Esophagus muscularis mucosa (tissue), 4 donors: Measurements from ENCODE around the gene DCTN3. TPM values are rescaled to one million over a fixed set of nuclear protein-coding genes. Genes with fewer than 3 reads are reported as not detected.

ENCODE experiments used
- DNase-seq: peaks from one replicate; pipeline ENCODE4 v3.0.0-alpha.2; 2017; ENCODE audit errors: extremely low spot score
- H3K27ac ChIP-seq, 4 donors: fragments of 200-600 bp; sonication (generic); replicated peaks in 1 of 4; 1 replicate in 3 of 4; 2 replicates in 1 of 4; pipeline ENCODE4 v1.5.1; 2016 to 2019; ENCODE audit warnings: mild to moderate bottlenecking in 1 of 4
- H3K27me3 ChIP-seq, 4 donors: fragments of 200-600 bp; sonication (generic); one replicate each; pipeline versions ENCODE4 v1.5.1 to v1.6.0; 2016 to 2019
- H3K36me3 ChIP-seq, 4 donors: fragments of 200-600 bp; sonication (generic); one replicate each; pipeline ENCODE4 v1.5.1; 2016 to 2019
- H3K4me1 ChIP-seq, 4 donors: fragments of 200-600 bp; sonication (generic); one replicate each; pipeline ENCODE4 v1.5.1; 2016 to 2019
- H3K4me3 ChIP-seq, 4 donors: fragments of 200-600 bp; sonication (generic); 1 replicate in 2 of 4; 2 replicates in 2 of 4; pipeline ENCODE4 v1.5.1; 2016 to 2019; ENCODE audit warnings: mild to moderate bottlenecking in 4 of 4, moderate library complexity in 1 of 4
- H3K9me3 ChIP-seq, 4 donors: fragments of 200-600 bp; sonication (generic); 1 replicate in 3 of 4; 2 replicates in 1 of 4; pipeline ENCODE4 v1.5.1; 2016 to 2019
- CTCF ChIP-seq, 3 experiments: fragments of 200-600 bp in 2 of 3; fragments of 450-650 bp in 1 of 3; sonication (generic) in 2 of 3; IDR thresholded peaks; one replicate each; pipeline ENCODE4 v1.5.1; 2017 to 2019; ENCODE audit warnings: antibody characterized with exemption in 3 of 3, mild to moderate bottlenecking in 2 of 3, moderate library complexity in 1 of 3
- EP300 ChIP-seq: sonication (generic); formaldehyde crosslinking; IDR thresholded peaks from one replicate; pipeline ENCODE4 v1.6.1; 2017; ENCODE audit warnings: antibody characterized with exemption
- POLR2A ChIP-seq: fragments of 450-650 bp; IDR thresholded peaks from one replicate; pipeline ENCODE4 v1.6.1; 2017; ENCODE audit warnings: antibody characterized with exemption, moderate library complexity, mild to moderate bottlenecking, low read depth
- POLR2AphosphoS5 ChIP-seq, 2 donors: sonication (generic); formaldehyde crosslinking; IDR thresholded peaks; one replicate each; pipeline ENCODE4 v1.6.1; 2017; ENCODE audit warnings: antibody characterized with exemption in 2 of 2
- WGBS: methylation state at CpG from one replicate; pipeline ENCODE4 v1.1.5; 2018; 5-methylcytosine and 5-hydroxymethylcytosine counted together
- intact Hi-C: fragments of 100-400 bp; cut with DNase I; formaldehyde crosslinking; loops from one replicate; pipeline ENCODE4 v1.15.1; 2023
- total RNA-seq, 4 donors: library from RNA; depleted of rRNA; stranded (reverse); fragments of >200 nt; gene quantifications; one replicate each; pipeline versions ENCODE4 v1.1.0 to v1.2.1, GENCODE V29; 2016

DCTN3 gene
- total RNA-seq, 4 donors from 2014 or later: 104 to 129 (median 113) TPM

GRCh38 chr9:34652602-34653000 lies 32.3 kb upstream of the DCTN3 start:
- DNase-seq: no peak
- 16% methylated on average over 5 of the region's 5 CpGs for WGBS
- no peak for TF ChIP-seq EP300
- TF ChIP-seq CTCF (IDR thresholded peaks at IDR 0.05): no peak
- Histone ChIP-seq H3K27me3 (no peaks in the 10 kb centered on the region), H3K36me3 (peaks cover 10 to 26% (median 20%) of the 10 kb centered on the region in 4 donors), H3K9me3 (no peaks in the 10 kb centered on the region), H3K27ac (peak overlapping the region; percentile 80 to 83 (median 82)), H3K4me3 (peak overlapping the region; percentile 51 to 62 (median 58)), H3K4me1 (peaks cover 53 to 71% (median 64%) of the 10 kb centered on the region in 4 donors)
- intact Hi-C loops: loop anchor here (10.0 kb wide), 1 partner anchor 58 kb away; no protein-coding TSS in a partner anchor

DNA sequence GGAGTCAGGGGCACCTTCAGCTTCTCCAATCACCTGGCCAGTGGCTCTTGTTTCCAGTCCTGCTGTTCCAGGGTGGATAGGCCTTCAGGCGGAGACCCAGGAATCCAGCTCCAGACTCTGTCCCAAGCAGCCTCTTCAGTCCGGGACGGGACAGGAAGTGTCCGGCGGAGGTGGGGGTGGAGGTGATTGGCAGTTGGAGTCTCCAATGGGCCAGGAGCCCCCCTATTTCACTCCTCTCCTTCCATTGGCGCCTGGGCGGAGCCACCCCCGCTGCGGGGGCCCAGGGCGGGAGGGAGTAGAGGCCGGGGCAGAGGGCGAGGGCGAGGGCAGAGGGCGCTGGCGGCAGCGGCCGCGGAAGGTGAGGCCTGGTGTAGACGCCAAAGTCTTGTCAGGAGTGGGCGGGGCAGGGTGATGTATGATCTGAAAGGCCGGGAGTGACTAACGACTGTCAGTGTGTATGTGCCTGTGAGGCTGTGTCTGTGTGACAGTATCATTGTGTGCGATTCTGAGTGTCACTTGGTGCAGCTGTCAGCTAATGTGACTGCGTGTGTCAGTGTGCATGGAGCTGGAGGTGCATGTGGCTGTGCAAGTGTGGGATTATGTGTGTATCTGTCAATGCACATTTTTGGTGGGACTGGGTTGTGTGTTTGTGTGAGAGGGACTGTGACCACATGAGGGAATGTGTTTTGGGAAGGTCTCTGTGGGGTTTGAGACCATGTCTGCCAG lies 31.7 kb upstream of the DCTN3 start, which contains the start of gene IL11RA:
IL11RA (plus strand) TSS at position 310 of the 726 bp plus-strand sequence. CDS start 3,033 bp downstream, outside the sequence.
- Histone ChIP-seq H3K4me1 (peaks cover 59 to 77% (median 70%) of the 10 kb centered on the region in 4 donors), H3K4me3 (peak within 1 kb of the TSS; percentile 51 to 62 (median 58)), H3K9me3 (no peaks in the 10 kb centered on the region), H3K27me3 (no peaks in the 10 kb centered on the region), H3K36me3 (peaks cover 10 to 21% (median 18%) of the 10 kb centered on the region in 4 donors), H3K27ac (peak within 1 kb of the TSS; percentile 80 to 83 (median 82))
- TF ChIP-seq CTCF (IDR thresholded peaks at IDR 0.05) (no peak), POLR2A (no peak), POLR2AphosphoS5 (IDR thresholded peaks at IDR 0.05) (peak; percentile 79 to 86)
- WGBS: 17% methylated on average over 20 of the region's 24 CpGs
- DNase-seq: peak; percentile 96
- intact Hi-C loops: loop anchor here (10.0 kb wide), 1 partner anchor 57 kb away; no protein-coding TSS in a partner anchor

GRCh38 chr9:34651321-34651720 lies 31.0 kb upstream of the DCTN3 start:
- Histone ChIP-seq H3K36me3 (peaks cover 10 to 20% (median 16%) of the 10 kb centered on the region in 4 donors), H3K27me3 (no peaks in the 10 kb centered on the region), H3K4me3 (peak overlapping the region; percentile 51 to 62 (median 58)), H3K9me3 (no peaks in the 10 kb centered on the region), H3K4me1 (peaks cover 60 to 80% (median 74%) of the 10 kb centered on the region in 4 donors), H3K27ac (peak overlapping the region; percentile 80 to 83 (median 82))
- intact Hi-C loops: loop anchor here (10.0 kb wide), 1 partner anchor 57 kb away; no protein-coding TSS in a partner anchor
- no peak for TF ChIP-seq POLR2AphosphoS5 (IDR thresholded peaks at IDR 0.05)
- TF ChIP-seq CTCF (IDR thresholded peaks at IDR 0.05): no peak
- TF ChIP-seq EP300: no peak
- TF ChIP-seq POLR2A: no peak
- DNase-seq: no peak
- 21% methylated on average over 3 of the region's 4 CpGs for WGBS

DNA sequence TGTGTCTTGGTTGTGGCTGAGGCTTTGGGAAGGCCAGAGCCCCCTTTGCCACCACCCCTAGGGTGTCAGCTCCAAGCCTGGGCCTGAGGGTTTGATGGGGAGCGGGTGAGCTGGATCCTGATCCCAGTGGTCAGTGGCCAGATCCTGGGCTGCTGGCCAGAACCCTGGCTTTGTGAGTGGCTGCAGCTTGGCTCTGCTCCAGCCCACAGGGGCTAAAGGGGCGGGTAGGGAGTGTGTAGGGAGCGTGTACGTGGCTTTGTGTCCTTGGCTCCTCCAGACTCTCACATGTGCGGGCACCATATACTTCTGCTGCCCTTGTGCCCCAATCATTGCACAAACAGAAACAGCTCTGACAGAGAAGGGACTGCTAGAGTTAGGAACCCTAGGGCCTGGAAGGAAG lies 30.5 kb upstream of the DCTN3 start:
- Histone ChIP-seq H3K27me3 (no peaks in the 10 kb centered on the region), H3K4me3 (no peak overlapping the region), H3K9me3 (no peaks in the 10 kb centered on the region), H3K4me1 (peaks cover 66 to 82% (median 79%) of the 10 kb centered on the region in 4 donors), H3K27ac (peak overlapping the region; percentile 80 to 83 (median 82)), H3K36me3 (peaks cover 10 to 20% (median 16%) of the 10 kb centered on the region in 4 donors)
- intact Hi-C loops: loop anchor here (10.0 kb wide), 1 partner anchor 56 kb away; no protein-coding TSS in a partner anchor
- TF ChIP-seq POLR2AphosphoS5 (IDR thresholded peaks at IDR 0.05) (no peak), CTCF (IDR thresholded peaks at IDR 0.05) (no peak), POLR2A (no peak), EP300 (no peak)
- WGBS: 47% methylated on average over 5 of the region's 5 CpGs
- DNase-seq: no peak
